Measurements from ENCODE around the gene TSSK2.

The TSSK2 gene

DNA sequence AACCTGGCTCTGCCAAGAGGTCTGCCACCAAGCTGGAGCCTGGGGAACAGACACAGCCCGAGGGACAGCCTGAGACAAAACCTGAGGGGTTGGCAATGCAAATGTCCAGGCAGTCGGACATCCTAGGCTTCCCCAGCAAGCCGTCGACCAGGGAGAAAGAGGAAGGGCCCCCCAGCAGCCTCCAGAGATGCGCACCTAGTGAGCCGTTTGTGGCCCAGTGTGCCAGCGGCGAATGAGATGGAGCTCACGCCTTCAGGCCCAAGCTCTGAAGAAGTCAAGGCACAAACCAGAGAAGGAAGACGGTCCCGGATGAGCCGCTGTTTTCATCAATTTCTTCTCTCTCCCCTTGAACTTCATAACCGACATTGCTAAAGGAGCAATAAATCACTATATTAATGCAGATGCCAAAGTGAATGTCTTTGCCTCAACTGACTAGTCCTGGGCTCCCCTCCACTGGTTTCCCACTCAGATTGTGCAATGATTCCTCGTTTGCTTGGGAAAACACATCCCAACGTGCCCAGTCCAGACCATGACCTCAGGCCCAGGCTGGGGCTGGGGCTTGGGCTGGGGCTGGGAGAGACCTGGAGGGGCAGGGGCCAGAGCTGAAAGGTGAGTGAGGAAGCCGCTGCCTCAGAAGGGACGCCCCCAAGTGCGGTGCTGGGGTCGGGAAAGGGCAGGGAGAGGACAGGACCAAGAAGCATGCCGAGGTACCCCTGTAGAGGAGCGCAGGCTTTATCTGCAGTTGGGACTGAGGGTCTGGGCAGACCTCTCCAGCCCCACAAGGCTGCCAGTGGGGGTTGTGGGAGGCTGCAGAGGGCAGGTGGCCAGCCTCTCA is 5.4 kb upstream of the TSSK2 start:
- DNase-seq = no peak

GRCh38 chr22:19126309-19127273 is 4.5 kb upstream of the TSSK2 start:
- no peak for DNase-seq

DNA sequence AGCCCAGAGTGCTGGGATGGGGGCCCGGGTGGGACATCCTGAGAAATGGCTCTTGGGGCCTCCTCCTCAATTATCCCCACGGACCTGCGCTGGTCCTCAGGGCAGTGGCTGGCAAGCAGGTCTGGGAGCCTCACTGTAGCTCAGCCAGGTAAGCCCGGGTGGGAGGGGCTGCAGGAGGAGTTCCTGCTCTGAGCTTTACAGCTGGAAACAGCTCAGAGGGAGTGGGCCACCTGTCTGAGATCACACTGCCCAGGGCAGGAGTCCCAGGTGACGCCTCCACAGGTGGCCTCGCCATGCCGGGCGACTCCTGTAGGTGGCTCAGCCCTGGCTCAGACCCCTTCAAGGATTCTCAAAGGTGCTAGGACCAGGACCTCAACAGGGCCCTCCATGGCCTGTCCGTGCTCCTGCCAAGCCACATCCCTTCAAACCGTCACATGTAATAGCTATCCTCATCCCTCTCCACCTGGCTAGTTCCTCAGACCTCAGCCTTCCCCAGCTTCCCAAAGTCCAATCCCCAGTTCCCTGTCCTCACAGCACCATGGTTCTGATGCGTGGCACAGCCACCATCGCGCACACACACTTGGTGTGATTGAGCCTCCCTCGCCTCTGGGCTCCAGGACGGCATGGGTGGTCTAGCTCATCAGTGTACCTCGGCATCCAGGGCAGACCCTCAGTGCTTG is 3.6 kb upstream of the TSSK2 start:
- DNase-seq = no peak

DNA sequence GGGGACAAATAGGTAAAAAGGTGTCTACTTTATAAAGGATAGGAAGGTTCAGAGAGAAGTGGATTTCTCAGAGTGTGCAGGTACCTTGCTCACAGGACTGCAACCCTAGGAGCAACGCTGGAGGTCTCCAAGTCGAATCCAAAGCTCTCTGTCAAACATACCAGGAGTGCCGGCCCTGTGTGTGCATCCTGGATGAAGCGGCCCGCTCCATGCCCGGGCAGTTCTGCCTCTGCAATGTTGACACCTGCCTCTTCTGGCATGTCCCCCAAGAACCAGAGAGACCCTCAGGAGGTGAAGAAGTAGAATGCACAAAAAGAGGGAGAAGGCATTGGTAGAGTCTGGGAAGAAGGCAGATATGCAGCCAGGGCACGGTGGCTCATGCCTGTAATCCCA is 3.1 kb upstream of the TSSK2 start:
- no peak for DNase-seq

- DNase-seq = no peak
These were observed 2.0 kb upstream of the TSSK2 start for GRCh38 chr22:19128946-19129727.

DNA sequence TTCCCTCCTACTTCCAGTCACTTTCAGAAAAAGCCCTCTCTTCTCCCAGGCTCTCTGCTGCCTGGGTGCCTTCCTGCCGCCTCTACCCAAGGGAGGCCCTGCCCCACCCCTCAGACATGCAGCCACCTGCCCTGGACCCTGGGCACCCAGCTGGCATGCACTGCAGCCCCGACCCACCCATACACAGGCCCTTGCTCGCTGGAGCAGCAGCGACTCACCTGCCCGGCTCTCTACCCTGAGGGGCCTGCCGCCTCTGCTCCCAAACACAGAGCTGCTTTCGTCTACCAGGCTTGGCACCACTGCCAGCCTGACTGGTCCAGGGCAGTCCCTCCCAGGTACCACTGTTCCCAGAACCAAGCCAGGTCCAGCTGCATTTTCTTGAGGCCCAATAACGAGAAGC is 1.2 kb upstream of the TSSK2 start:
- no peak for DNase-seq

- DNase-seq = no peak
These were observed 542 bp downstream of the TSSK2 start for GRCh38 chr22:19131685-19132015.

DNA sequence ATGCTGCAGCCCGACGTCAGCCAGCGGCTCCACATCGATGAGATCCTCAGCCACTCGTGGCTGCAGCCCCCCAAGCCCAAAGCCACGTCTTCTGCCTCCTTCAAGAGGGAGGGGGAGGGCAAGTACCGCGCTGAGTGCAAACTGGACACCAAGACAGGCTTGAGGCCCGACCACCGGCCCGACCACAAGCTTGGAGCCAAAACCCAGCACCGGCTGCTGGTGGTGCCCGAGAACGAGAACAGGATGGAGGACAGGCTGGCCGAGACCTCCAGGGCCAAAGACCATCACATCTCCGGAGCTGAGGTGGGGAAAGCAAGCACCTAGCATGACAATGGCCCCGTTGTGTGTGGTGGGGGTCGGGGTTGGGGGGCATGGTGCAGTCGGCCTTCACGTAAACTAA is 1.0 kb downstream of the TSSK2 start:
- no peak for DNase-seq

GRCh38 chr22:19132693-19133400 is 1.7 kb downstream of the TSSK2 start:
- no peak for DNase-seq

GRCh38 chr22:19133561-19133960 is 2.5 kb downstream of the TSSK2 start:
- DNase-seq = no peak

DNA sequence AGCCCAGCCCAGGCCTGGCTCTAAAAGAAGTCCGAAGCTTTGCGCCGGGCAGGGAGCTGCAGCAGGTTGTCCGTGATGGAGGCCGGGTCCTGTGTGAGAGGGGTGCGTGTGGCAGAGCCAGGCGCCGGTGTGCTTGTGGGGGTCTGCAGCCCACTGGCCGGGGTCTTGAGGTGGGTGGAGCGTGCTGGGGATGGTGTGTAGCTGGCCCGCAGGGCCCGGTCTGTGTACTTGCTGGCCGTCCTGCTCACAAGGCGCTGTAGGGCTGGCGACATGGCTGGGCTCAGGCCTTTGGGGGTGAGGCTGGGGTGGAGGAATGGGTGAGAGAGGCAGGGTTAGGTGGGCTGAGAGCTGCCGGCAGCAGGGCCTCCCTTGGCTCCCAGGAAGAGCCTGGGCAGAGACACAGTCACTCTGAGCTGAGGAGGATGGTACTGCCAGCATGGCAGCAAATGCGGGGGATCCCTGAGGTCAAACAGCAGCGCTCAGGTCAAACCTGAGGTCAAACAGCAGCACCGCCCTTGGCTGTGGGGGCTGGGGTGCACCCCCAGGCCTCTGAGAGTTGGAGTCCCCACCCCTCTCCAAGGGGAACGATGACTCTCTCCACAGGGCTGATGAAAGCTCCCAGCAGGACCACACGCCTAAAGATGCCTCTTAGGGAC is 3.2 kb downstream of the TSSK2 start:
- no peak for DNase-seq

DNA sequence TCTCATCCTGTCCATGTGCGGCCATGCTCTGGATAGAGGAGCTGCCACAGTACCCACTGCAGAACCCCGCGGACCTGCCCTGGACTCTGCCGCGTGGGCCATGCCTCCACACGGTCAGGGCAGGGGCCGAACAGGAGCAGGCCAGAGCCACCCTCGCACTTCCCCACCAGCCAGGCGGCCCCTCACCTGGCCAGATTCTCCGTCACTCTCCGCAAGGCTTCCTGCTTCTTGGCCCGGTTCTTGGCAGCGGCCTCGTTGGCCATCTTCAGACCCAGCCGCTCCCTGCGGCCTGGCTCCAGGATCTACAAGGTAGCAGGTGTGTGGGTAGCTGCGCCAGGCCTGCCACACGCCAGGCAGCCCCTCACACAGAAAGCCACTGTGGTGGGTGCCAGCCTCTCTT is 3.8 kb downstream of the TSSK2 start:
- DNase-seq = no peak

- DNase-seq = no peak
These were observed 5.8 kb downstream of the TSSK2 start for GRCh38 chr22:19136915-19137314.

- DNase-seq = no peak
These were observed 6.5 kb downstream of the TSSK2 start for GRCh38 chr22:19137384-19138216.

GRCh38 chr22:19138217-19139000 is 7.3 kb downstream of the TSSK2 start:
- DNase-seq = no peak

- no peak for DNase-seq
These were observed 7.9 kb downstream of the TSSK2 start for GRCh38 chr22:19139001-19139356.

DNA sequence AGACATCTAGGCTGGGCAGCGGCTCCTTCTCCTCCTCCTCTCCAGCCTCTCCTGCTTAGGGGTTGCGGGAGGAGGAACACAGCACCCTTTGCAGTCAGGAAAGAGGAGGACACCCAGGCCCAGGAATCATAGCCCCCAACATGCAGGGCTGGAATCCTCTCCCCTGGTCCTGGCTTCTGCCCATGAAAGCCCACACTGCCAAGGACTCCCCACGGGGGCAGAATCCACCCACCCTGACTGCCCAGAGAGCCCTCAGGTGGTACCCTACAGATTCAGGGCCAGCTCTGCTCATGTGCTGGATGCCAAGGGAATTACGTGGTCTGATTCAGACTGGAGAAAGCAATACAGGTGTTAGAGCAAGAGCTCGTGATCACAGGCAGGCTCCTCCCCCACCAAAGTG is 8.9 kb downstream of the TSSK2 start:
- no peak for DNase-seq

- no peak for DNase-seq
These were observed 11.3 kb downstream of the TSSK2 start for GRCh38 chr22:19142394-19142793.

DNA sequence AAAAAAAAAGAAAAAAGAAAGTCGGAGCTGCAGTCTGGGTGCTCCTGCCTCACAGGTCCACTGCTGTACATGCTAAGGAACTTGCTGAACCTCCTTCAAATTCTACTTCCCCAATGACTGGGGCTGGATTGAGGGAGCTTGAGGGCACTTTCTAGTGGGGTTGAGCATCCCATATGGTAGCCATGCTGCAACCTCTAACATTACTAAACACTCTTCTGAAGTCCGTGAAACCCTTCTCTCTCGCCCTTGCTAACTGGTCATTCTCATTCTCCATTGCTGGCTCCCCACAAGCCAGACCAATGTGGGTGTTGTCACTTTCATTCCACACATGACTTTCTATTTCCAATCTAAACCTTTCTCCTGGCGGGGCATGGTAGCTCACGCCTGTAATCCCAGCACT is 12.1 kb downstream of the TSSK2 start:
- no peak for DNase-seq

DNA sequence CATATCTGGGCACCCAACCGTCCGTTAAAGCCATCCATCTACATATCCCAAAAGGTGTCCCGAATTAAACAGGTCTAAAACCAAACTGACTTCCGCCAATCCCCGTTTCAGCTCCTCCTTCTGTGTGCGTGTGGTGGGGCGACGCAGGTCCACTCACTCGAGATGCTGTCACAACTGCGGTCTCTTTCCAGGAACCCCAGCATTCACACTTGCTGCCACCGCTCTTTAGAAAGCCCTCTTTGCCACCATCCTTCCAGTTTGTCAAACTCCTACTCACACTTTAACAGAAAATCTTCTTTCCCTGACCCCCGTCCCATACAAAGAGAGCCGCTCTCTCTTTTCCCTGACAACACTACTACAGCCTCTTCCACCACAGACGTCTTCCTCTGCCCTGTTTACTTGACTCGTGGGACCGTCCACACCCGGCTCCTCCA is 12.9 kb downstream of the TSSK2 start:
- peak; percentile 53 to 58 for DNase-seq

All from CD4-positive, alpha-beta T cell treated with Interleukin-4 for 1 hour (primary cell).